ENCODE results near the gene CWC27. TPM values are rescaled to one million over a fixed set of nuclear protein-coding genes. Genes with fewer than 3 reads are reported as not detected.

The CWC27 gene, protein sequence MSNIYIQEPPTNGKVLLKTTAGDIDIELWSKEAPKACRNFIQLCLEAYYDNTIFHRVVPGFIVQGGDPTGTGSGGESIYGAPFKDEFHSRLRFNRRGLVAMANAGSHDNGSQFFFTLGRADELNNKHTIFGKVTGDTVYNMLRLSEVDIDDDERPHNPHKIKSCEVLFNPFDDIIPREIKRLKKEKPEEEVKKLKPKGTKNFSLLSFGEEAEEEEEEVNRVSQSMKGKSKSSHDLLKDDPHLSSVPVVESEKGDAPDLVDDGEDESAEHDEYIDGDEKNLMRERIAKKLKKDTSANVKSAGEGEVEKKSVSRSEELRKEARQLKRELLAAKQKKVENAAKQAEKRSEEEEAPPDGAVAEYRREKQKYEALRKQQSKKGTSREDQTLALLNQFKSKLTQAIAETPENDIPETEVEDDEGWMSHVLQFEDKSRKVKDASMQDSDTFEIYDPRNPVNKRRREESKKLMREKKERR
- 29.3 TPM for total RNA-seq (ENCODE audit: unreplicated experiment)
- long read RNA-seq, partial matches to known transcripts = 14 of 19 reads
- long read RNA-seq, other reads (novel, unspliced or antisense) = 2 of 19 reads

DNA sequence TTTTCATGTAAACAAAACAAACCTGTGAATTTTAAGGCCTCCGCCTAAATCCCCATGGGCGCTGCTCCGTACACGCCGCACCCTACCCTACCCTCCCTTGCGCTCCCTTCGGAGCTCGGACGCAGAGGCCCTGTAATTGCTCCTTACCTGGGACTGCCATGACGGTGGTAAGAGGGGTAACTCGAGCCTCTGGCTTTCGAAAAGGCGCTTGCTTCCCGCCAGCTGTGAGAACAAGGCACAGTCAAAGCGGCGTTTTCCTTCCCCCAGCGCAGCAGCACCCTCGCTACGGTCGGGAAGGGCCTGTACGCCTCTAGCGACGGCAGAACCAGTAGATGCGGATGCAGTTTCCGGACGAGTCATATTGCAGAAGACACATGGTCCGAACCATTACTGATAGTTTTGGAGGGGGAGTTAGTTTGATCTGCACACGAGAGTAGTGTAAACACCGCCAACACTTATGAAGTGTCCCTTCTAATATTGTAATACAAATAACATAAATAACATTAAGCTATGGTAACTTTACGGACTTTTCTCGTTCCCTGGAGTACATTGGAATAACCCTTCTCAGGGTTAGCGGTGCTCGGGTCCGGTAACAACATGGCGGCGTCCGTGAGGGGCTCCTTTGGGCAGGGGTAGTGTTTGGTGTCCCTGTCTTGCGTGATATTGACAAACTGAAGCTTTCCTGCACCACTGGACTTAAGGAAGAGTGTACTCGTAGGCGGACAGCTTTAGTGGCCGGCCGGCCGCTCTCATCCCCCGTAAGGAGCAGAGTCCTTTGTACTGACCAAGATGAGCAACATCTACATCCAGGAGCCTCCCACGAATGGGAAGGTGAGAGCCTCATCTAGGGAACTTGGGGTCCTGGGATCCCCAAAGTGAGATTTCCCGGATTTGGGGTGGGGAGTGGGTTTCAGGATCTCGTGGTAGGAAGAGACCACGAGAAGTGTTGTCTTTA lies at the start of gene CWC27, which contains the start of gene SREK1IP1:
CWC27 (plus strand) TSS at position 573 of the 955 bp plus-strand sequence; CDS start at position 790, 217 bp downstream.
SREK1IP1 (minus strand) TSS at position 334 of the 955 bp plus-strand sequence; CDS start at position 160, 174 bp downstream.
- H3K4me3 Mint-ChIP-seq (ENCODE audit: unreplicated experiment) = peak within 1 kb of the TSS; percentile 99
- H3K27me3 Mint-ChIP-seq (ENCODE audit: unreplicated experiment) = peaks cover 4% of the 10 kb centered on the region
- H3K4me1 Mint-ChIP-seq (ENCODE audit: unreplicated experiment) = peaks cover 27% of the 10 kb centered on the region
- peaks cover 16% of the 10 kb centered on the region for H3K36me3 Mint-ChIP-seq (ENCODE audit: low read depth, unreplicated experiment)
- no peaks in the 10 kb centered on the region for H3K9me3 Mint-ChIP-seq (ENCODE audit: unreplicated experiment)
- peak; percentile 79 for DNase-seq (ENCODE audit: low spot score)
- H3K27ac Mint-ChIP-seq (ENCODE audit: unreplicated experiment) = peak within 1 kb of the TSS; percentile 96
- TF ChIP-seq, protein P1, sequence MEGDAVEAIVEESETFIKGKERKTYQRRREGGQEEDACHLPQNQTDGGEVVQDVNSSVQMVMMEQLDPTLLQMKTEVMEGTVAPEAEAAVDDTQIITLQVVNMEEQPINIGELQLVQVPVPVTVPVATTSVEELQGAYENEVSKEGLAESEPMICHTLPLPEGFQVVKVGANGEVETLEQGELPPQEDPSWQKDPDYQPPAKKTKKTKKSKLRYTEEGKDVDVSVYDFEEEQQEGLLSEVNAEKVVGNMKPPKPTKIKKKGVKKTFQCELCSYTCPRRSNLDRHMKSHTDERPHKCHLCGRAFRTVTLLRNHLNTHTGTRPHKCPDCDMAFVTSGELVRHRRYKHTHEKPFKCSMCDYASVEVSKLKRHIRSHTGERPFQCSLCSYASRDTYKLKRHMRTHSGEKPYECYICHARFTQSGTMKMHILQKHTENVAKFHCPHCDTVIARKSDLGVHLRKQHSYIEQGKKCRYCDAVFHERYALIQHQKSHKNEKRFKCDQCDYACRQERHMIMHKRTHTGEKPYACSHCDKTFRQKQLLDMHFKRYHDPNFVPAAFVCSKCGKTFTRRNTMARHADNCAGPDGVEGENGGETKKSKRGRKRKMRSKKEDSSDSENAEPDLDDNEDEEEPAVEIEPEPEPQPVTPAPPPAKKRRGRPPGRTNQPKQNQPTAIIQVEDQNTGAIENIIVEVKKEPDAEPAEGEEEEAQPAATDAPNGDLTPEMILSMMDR (IDR thresholded peaks at IDR 0.05; ENCODE audit: unreplicated experiment) = no peak

DNA sequence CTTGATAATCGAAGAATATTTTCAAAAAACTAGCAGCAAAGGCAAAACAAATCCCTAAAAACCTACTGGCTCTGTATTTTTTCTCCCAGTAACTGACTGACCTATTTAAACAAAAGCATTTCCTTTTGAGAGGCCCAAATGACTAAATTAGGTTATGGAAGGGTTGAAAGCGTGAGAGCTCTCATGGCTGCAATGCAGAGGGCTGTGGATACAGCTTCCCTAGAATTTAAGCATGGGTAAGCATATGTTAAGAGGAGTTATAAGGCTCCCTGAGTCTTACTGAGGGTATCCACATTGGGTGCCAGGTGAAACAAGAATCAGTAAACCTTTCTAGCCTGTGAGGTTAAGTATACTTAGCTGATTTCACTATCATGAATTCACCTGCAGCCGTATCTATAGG lies 46.1 kb upstream of the CWC27 start:
- TF ChIP-seq, protein P1 (IDR thresholded peaks at IDR 0.05; ENCODE audit: unreplicated experiment) = no peak
- no peak for DNase-seq (ENCODE audit: low spot score)
- peak overlapping the region; percentile 42 for H3K27ac Mint-ChIP-seq (ENCODE audit: unreplicated experiment)
- H3K4me1 Mint-ChIP-seq (ENCODE audit: unreplicated experiment) = peaks cover 2% of the 10 kb centered on the region
- H3K9me3 Mint-ChIP-seq (ENCODE audit: unreplicated experiment) = no peaks in the 10 kb centered on the region
- peaks cover 4% of the 10 kb centered on the region for H3K36me3 Mint-ChIP-seq (ENCODE audit: low read depth, unreplicated experiment)
- H3K4me3 Mint-ChIP-seq (ENCODE audit: unreplicated experiment) = no peak overlapping the region
- H3K27me3 Mint-ChIP-seq (ENCODE audit: unreplicated experiment) = no peaks in the 10 kb centered on the region

DNA sequence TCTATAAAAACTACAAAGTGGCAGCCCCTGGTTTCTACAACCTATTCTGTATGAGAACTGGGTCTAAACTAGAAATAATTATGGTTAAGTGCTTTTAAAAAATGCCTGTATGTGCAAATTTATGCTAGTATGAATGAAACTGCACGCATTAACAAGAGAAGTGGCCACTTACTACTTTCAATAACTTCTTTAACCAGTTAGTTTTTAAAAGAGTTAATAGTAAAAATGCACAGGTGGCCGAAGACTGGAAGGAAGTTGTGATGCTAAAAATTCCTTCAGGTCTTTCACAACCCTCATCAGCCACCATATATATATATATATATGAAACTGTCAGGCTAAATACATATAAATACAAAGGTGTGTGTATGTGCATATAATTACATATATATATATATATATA lies 41.6 kb upstream of the CWC27 start:
- H3K36me3 Mint-ChIP-seq (ENCODE audit: low read depth, unreplicated experiment) = peaks cover 20% of the 10 kb centered on the region
- H3K4me1 Mint-ChIP-seq (ENCODE audit: unreplicated experiment) = peaks cover 2% of the 10 kb centered on the region
- DNase-seq (ENCODE audit: low spot score) = no peak
- H3K4me3 Mint-ChIP-seq (ENCODE audit: unreplicated experiment) = no peak overlapping the region
- TF ChIP-seq, protein P1 (IDR thresholded peaks at IDR 0.05; ENCODE audit: unreplicated experiment) = no peak
- H3K27ac Mint-ChIP-seq (ENCODE audit: unreplicated experiment) = no peak overlapping the region
- no peaks in the 10 kb centered on the region for H3K9me3 Mint-ChIP-seq (ENCODE audit: unreplicated experiment)
- H3K27me3 Mint-ChIP-seq (ENCODE audit: unreplicated experiment) = peaks cover 5% of the 10 kb centered on the region

DNA sequence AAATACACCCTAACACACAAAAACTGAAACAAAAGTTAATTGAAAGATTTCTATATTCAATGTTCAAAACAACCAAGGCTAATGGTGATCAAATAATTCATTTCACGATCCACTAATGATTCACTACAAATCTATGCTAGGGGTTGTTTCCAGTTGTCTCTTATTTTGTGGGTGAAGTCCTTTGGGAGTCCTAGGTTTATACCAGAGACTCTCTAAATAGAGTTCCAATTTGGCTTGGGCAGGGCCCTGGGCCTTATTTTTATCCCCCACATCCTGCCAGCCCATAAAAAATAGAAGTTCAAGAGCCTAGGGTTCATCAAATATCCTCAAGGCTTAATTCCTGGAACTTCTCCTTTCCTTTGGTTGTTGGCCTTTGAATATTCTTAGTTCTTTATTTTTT lies 26.3 kb upstream of the CWC27 start:
- DNase-seq (ENCODE audit: low spot score) = no peak
- no peaks in the 10 kb centered on the region for H3K9me3 Mint-ChIP-seq (ENCODE audit: unreplicated experiment)
- peaks cover 4% of the 10 kb centered on the region for H3K4me1 Mint-ChIP-seq (ENCODE audit: unreplicated experiment)
- H3K27me3 Mint-ChIP-seq (ENCODE audit: unreplicated experiment) = no peaks in the 10 kb centered on the region
- H3K36me3 Mint-ChIP-seq (ENCODE audit: low read depth, unreplicated experiment) = peaks cover 8% of the 10 kb centered on the region
- no peak overlapping the region for H3K27ac Mint-ChIP-seq (ENCODE audit: unreplicated experiment)
- no peak overlapping the region for H3K4me3 Mint-ChIP-seq (ENCODE audit: unreplicated experiment)
- TF ChIP-seq, protein P1 (IDR thresholded peaks at IDR 0.05; ENCODE audit: unreplicated experiment) = no peak
